ENCODE data around the gene PPIL6. TPM values are rescaled to one million over a fixed set of nuclear protein-coding genes. Genes with fewer than 3 reads are reported as not detected.
"Not testable (repeated sequence)": the region's sequence is repeated elsewhere in the genome, so short reads cannot be mapped to it uniquely, and the experiment has no call there.

PPIL6 gene
- polyA plus RNA-seq, 3 donors: 0.09 to 0.28 (median 0.14) TPM

DNA sequence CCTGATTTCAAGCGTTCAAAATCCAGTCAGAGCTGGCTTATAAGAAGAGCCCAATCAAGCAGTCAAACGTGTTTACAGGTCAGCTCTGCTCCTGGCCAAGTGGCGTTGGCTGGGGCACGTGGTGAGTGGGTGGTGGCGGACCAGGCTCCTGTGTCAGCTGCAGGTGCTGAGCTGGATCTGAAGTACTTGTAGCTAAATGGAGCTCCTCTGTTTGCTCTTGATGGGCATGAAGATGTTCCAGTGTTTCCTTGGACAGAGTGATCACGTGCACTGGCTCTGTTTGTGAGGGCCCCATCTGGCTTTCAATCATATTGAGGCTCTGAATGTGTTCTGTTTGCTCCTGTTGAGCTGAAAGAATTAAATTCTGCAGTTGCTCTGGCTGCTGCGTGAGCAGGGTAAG, 25.3 kb upstream of the PPIL6 start:
- H3K27me3 Mint-ChIP-seq (ENCODE audit: low read depth in 3 of 3): peaks cover 0 to 2% (median 0%) of the 10 kb centered on the region in 3 donors
- H3K36me3 ChIP-seq (replicated peaks in 1 of 2; ENCODE audit: control insufficient read depth in 1 of 2, insufficient read depth in 2 of 2, low read length in 2 of 2): peaks cover 78 to 98% of the 10 kb centered on the region in 2 donors
- no peak overlapping the region for H3K4me3 Mint-ChIP-seq
- H3K79me2 ChIP-seq (ENCODE audit: insufficient read depth, low read length): no peaks in the 10 kb centered on the region
- H3K27ac ChIP-seq (ENCODE audit: low read depth in 1 of 2, low read length in 2 of 2): no peak overlapping the region
- no peak overlapping the region for H2AFZ ChIP-seq (ENCODE audit: insufficient read depth, low read depth, low read length, poor library complexity, severe bottlenecking)
- no peaks in the 10 kb centered on the region for H3K4me1 Mint-ChIP-seq
- H3K9ac ChIP-seq (ENCODE audit: insufficient read depth, low read length, poor library complexity, severe bottlenecking): no peak overlapping the region
- H3K4me1 ChIP-seq (ENCODE audit: control insufficient read depth in 1 of 2, insufficient read depth in 2 of 2, low read length in 2 of 2): no peaks in the 10 kb centered on the region
- no peaks in the 10 kb centered on the region for H3K27me3 ChIP-seq (ENCODE audit: control insufficient read depth in 2 of 2, insufficient read depth in 2 of 2, low read length in 2 of 2)
- no peak overlapping the region for H3K27ac Mint-ChIP-seq
- no peak overlapping the region for H3K4me3 ChIP-seq (replicated peaks in 1 of 3; ENCODE audit: low read depth in 2 of 3, low read length in 3 of 3)
- peaks cover 0 to 2% of the 10 kb centered on the region in 2 donors for H3K9me3 ChIP-seq (replicated peaks in 1 of 2; ENCODE audit: control insufficient read depth in 1 of 2, insufficient read depth in 1 of 2, low read length in 2 of 2)
- H4K20me1 ChIP-seq (ENCODE audit: insufficient read depth, low read length): peaks cover 3% of the 10 kb centered on the region
- intact Hi-C loops (cut with micrococcal nuclease): no loop called here
- H3K4me2 ChIP-seq (replicated peaks; ENCODE audit: extremely low read depth, low read length, poor library complexity, severe bottlenecking): no peak overlapping the region
- TF ChIP-seq CTCF (IDR thresholded peaks at IDR 0.05): no peak
- peaks cover 0 to 5% (median 0%) of the 10 kb centered on the region in 7 donors for H3K9me3 Mint-ChIP-seq
- DNase-seq: no peak
- WGBS (ENCODE audit: insufficient coverage): 96% methylated on average over 7 of the region's 7 CpGs
- peaks cover 83 to 86% of the 10 kb centered on the region in 2 donors for H3K36me3 Mint-ChIP-seq

DNA sequence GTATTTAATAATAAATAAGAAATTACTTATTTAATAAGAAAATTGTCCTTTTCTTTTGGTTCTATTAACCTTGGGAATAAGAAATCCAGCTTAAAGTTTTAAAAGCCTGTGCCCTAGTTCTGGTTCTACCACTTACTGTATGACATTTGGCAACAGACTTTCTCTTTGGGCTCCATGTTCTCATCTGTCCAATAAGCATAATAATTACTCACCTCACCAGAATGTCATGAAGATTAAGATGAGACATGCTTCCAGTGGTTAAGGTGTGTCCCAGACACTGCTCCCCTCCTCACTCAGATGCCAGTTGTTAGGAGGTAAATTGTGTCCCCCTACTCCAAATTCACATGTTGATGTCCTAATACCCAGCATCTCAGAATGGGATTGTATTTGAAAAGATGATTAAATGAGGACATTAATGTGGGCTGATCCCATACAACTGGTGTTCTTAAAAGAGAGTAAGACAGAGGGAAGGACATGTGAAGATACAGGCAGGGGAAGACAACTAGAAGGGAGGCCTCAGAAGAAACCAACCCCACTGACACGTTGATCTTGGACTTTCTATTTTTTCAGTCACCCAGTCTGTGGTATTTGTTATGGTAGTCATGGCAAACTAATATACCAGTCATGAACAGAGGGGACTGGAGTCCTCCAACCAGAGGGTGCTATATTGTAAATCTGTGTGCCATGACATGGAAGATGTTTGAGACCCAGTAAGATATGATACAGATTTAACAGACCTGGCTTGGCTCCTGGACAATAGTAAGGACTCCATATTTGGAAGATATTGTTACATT, 21.5 kb upstream of the PPIL6 start:
- H3K9me3 ChIP-seq (replicated peaks in 1 of 2; ENCODE audit: control insufficient read depth in 1 of 2, insufficient read depth in 1 of 2, low read length in 2 of 2): peaks cover 0 to 2% of the 10 kb centered on the region in 2 donors
- no peaks in the 10 kb centered on the region for H3K27me3 ChIP-seq (ENCODE audit: control insufficient read depth in 2 of 2, insufficient read depth in 2 of 2, low read length in 2 of 2)
- H3K27ac ChIP-seq (ENCODE audit: low read depth in 1 of 2, low read length in 2 of 2): no peak overlapping the region
- Mint-ChIP-seq H3K27ac (no peak overlapping the region), H3K36me3 (peaks cover 45 to 51% of the 10 kb centered on the region in 2 donors), H3K27me3 (ENCODE audit: low read depth in 3 of 3) (no peaks in the 10 kb centered on the region), H3K4me1 (peaks cover 27% of the 10 kb centered on the region), H3K4me3 (no peak overlapping the region), H3K9me3 (peaks cover 0 to 5% (median 0%) of the 10 kb centered on the region in 7 donors)
- H3K36me3 ChIP-seq (replicated peaks in 1 of 2; ENCODE audit: control insufficient read depth in 1 of 2, insufficient read depth in 2 of 2, low read length in 2 of 2): peaks cover 46 to 60% of the 10 kb centered on the region in 2 donors
- TF ChIP-seq CTCF (IDR thresholded peaks at IDR 0.05): no peak
- peaks cover 23 to 24% of the 10 kb centered on the region in 2 donors for H3K4me1 ChIP-seq (ENCODE audit: control insufficient read depth in 1 of 2, insufficient read depth in 2 of 2, low read length in 2 of 2)
- H2AFZ ChIP-seq (ENCODE audit: insufficient read depth, low read depth, low read length, poor library complexity, severe bottlenecking): no peak overlapping the region
- H3K79me2 ChIP-seq (ENCODE audit: insufficient read depth, low read length): no peaks in the 10 kb centered on the region
- whole genome bisulfite sequencing (ENCODE audit: insufficient coverage): no CpG with 5 or more reads among the region's 1 CpG
- H4K20me1 ChIP-seq (ENCODE audit: insufficient read depth, low read length): peaks cover 3% of the 10 kb centered on the region
- no peak overlapping the region for H3K4me3 ChIP-seq (replicated peaks in 1 of 3; ENCODE audit: low read depth in 2 of 3, low read length in 3 of 3)
- no peak overlapping the region for H3K4me2 ChIP-seq (replicated peaks; ENCODE audit: extremely low read depth, low read length, poor library complexity, severe bottlenecking)
- intact Hi-C loops (cut with micrococcal nuclease): no loop called here
- H3K9ac ChIP-seq (ENCODE audit: insufficient read depth, low read length, poor library complexity, severe bottlenecking): no peak overlapping the region
- DNase-seq: no peak

DNA sequence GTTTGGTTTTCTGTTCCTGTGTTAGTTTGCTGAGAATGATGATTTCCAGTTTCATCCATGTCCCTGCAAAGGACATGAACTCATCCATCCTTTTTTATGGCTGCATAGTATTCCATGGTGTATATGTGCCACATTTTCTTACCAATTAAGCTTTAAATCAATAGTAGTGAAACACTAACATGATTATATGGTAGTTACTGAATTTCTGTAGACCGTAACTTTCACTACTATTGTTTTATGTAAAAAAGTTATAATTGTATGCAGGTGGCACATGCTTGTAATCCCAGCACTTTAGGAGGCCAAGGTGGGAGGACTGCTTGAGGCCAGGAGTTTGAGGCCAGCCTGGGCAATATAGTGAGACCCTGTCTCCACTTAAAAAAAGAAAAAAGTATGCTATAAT, 20.8 kb upstream of the PPIL6 start:
- H3K4me3 ChIP-seq (replicated peaks in 1 of 3; ENCODE audit: low read depth in 2 of 3, low read length in 3 of 3); intact Hi-C loops (cut with micrococcal nuclease); H3K79me2 ChIP-seq (ENCODE audit: insufficient read depth, low read length); H3K9me3 Mint-ChIP-seq; H3K27me3 Mint-ChIP-seq (ENCODE audit: low read depth in 3 of 3); H3K9ac ChIP-seq (ENCODE audit: insufficient read depth, low read length, poor library complexity, severe bottlenecking); DNase-seq; H3K27ac ChIP-seq (ENCODE audit: low read depth in 1 of 2, low read length in 2 of 2); H2AFZ ChIP-seq (ENCODE audit: insufficient read depth, low read depth, low read length, poor library complexity, severe bottlenecking); H3K4me2 ChIP-seq (replicated peaks; ENCODE audit: extremely low read depth, low read length, poor library complexity, severe bottlenecking); H3K27me3 ChIP-seq (ENCODE audit: control insufficient read depth in 2 of 2, insufficient read depth in 2 of 2, low read length in 2 of 2); H3K4me3 Mint-ChIP-seq; H3K27ac Mint-ChIP-seq; H3K9me3 ChIP-seq (replicated peaks in 1 of 2; ENCODE audit: control insufficient read depth in 1 of 2, insufficient read depth in 1 of 2, low read length in 2 of 2); H4K20me1 ChIP-seq (ENCODE audit: insufficient read depth, low read length): not testable (repeated sequence)
- Mint-ChIP-seq H3K36me3 (peaks cover 39 to 44% of the 10 kb centered on the region in 2 donors), H3K4me1 (peaks cover 34% of the 10 kb centered on the region)
- peaks cover 39 to 53% of the 10 kb centered on the region in 2 donors for H3K36me3 ChIP-seq (replicated peaks in 1 of 2; ENCODE audit: control insufficient read depth in 1 of 2, insufficient read depth in 2 of 2, low read length in 2 of 2)
- no CpG with 5 or more reads among the region's 1 CpG for WGBS (ENCODE audit: insufficient coverage)
- H3K4me1 ChIP-seq (ENCODE audit: control insufficient read depth in 1 of 2, insufficient read depth in 2 of 2, low read length in 2 of 2): peaks cover 31 to 32% of the 10 kb centered on the region in 2 donors
